ENCODE results near the gene FLNB. TPM values are rescaled to one million over a fixed set of nuclear protein-coding genes. Genes with fewer than 3 reads are reported as not detected.

FLNB gene
- total and polyA plus RNA-seq, 9 of the 15 experiments (the other 6 are each of a cell fraction or from before 2014, with no cell fraction given) = 9.4 to 48.1 (median 25.6) TPM

DNA sequence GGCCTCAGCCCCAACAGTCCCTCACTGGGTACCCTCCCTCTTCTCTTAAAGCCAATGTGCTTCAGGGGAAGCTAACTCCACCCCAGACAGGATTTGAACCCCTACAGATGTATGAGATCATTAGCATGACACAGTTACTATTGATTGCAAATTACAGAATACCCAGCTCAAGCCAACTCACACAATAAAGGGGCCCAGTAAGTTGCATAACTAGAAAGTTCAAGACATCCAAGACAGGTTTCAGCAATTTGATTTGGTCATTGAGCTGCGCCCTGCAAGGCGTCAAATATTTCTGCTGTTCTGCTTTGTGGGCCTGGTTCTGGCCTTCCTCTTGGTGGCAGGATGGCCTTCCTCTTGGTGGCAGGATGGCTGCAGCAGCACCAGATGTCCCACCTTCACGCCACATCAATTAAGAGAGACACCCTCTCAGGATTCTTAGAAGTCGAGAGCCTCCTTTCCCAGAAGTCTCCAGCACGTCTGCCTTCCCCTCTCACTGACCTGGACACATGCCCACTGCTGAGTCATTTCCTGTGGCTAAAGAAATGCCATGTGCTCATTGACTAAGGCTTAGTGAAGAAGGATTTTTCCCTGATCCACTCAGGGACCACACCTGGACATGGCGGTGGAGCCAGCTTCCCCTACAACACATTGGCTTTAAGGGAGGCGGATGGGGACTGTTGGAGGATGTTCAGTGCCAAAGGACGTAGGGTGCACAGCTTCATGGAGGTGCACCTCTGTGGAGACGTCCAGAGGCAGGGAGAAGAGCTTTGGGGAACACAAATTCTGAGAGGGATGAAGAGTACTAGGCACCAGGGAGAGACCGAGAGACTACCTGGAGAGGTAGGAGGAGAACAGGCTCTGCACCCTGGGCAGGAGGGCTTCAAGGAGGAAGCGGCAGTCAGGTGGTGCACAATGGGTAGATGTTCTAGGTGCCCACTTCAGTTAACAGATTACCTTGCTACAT lies 153.5 kb downstream of the FLNB start (continued):
- TF ChIP-seq, protein P1, sequence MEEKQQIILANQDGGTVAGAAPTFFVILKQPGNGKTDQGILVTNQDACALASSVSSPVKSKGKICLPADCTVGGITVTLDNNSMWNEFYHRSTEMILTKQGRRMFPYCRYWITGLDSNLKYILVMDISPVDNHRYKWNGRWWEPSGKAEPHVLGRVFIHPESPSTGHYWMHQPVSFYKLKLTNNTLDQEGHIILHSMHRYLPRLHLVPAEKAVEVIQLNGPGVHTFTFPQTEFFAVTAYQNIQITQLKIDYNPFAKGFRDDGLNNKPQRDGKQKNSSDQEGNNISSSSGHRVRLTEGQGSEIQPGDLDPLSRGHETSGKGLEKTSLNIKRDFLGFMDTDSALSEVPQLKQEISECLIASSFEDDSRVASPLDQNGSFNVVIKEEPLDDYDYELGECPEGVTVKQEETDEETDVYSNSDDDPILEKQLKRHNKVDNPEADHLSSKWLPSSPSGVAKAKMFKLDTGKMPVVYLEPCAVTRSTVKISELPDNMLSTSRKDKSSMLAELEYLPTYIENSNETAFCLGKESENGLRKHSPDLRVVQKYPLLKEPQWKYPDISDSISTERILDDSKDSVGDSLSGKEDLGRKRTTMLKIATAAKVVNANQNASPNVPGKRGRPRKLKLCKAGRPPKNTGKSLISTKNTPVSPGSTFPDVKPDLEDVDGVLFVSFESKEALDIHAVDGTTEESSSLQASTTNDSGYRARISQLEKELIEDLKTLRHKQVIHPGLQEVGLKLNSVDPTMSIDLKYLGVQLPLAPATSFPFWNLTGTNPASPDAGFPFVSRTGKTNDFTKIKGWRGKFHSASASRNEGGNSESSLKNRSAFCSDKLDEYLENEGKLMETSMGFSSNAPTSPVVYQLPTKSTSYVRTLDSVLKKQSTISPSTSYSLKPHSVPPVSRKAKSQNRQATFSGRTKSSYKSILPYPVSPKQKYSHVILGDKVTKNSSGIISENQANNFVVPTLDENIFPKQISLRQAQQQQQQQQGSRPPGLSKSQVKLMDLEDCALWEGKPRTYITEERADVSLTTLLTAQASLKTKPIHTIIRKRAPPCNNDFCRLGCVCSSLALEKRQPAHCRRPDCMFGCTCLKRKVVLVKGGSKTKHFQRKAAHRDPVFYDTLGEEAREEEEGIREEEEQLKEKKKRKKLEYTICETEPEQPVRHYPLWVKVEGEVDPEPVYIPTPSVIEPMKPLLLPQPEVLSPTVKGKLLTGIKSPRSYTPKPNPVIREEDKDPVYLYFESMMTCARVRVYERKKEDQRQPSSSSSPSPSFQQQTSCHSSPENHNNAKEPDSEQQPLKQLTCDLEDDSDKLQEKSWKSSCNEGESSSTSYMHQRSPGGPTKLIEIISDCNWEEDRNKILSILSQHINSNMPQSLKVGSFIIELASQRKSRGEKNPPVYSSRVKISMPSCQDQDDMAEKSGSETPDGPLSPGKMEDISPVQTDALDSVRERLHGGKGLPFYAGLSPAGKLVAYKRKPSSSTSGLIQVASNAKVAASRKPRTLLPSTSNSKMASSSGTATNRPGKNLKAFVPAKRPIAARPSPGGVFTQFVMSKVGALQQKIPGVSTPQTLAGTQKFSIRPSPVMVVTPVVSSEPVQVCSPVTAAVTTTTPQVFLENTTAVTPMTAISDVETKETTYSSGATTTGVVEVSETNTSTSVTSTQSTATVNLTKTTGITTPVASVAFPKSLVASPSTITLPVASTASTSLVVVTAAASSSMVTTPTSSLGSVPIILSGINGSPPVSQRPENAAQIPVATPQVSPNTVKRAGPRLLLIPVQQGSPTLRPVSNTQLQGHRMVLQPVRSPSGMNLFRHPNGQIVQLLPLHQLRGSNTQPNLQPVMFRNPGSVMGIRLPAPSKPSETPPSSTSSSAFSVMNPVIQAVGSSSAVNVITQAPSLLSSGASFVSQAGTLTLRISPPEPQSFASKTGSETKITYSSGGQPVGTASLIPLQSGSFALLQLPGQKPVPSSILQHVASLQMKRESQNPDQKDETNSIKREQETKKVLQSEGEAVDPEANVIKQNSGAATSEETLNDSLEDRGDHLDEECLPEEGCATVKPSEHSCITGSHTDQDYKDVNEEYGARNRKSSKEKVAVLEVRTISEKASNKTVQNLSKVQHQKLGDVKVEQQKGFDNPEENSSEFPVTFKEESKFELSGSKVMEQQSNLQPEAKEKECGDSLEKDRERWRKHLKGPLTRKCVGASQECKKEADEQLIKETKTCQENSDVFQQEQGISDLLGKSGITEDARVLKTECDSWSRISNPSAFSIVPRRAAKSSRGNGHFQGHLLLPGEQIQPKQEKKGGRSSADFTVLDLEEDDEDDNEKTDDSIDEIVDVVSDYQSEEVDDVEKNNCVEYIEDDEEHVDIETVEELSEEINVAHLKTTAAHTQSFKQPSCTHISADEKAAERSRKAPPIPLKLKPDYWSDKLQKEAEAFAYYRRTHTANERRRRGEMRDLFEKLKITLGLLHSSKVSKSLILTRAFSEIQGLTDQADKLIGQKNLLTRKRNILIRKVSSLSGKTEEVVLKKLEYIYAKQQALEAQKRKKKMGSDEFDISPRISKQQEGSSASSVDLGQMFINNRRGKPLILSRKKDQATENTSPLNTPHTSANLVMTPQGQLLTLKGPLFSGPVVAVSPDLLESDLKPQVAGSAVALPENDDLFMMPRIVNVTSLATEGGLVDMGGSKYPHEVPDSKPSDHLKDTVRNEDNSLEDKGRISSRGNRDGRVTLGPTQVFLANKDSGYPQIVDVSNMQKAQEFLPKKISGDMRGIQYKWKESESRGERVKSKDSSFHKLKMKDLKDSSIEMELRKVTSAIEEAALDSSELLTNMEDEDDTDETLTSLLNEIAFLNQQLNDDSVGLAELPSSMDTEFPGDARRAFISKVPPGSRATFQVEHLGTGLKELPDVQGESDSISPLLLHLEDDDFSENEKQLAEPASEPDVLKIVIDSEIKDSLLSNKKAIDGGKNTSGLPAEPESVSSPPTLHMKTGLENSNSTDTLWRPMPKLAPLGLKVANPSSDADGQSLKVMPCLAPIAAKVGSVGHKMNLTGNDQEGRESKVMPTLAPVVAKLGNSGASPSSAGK (IDR thresholded peaks at IDR 0.05) = peak; percentile 96
- TF ChIP-seq NBN (IDR thresholded peaks at IDR 0.05; ENCODE audit: low read depth) (peak; percentile 68; the same call in 1 of the 2 replicates), CREM (IDR thresholded peaks at IDR 0.05; ENCODE audit: low read depth) (0 out of 2 replicates have a peak, but pooled peaks have one; percentile 12), MECOM (CRISPR knock-in tag; IDR thresholded peaks at IDR 0.05) (peak; percentile 62; the same call in 1 of the 2 replicates), HDAC2 (IDR thresholded peaks at IDR 0.05) (peak; percentile 83)
- TF ChIP-seq, protein P2, sequence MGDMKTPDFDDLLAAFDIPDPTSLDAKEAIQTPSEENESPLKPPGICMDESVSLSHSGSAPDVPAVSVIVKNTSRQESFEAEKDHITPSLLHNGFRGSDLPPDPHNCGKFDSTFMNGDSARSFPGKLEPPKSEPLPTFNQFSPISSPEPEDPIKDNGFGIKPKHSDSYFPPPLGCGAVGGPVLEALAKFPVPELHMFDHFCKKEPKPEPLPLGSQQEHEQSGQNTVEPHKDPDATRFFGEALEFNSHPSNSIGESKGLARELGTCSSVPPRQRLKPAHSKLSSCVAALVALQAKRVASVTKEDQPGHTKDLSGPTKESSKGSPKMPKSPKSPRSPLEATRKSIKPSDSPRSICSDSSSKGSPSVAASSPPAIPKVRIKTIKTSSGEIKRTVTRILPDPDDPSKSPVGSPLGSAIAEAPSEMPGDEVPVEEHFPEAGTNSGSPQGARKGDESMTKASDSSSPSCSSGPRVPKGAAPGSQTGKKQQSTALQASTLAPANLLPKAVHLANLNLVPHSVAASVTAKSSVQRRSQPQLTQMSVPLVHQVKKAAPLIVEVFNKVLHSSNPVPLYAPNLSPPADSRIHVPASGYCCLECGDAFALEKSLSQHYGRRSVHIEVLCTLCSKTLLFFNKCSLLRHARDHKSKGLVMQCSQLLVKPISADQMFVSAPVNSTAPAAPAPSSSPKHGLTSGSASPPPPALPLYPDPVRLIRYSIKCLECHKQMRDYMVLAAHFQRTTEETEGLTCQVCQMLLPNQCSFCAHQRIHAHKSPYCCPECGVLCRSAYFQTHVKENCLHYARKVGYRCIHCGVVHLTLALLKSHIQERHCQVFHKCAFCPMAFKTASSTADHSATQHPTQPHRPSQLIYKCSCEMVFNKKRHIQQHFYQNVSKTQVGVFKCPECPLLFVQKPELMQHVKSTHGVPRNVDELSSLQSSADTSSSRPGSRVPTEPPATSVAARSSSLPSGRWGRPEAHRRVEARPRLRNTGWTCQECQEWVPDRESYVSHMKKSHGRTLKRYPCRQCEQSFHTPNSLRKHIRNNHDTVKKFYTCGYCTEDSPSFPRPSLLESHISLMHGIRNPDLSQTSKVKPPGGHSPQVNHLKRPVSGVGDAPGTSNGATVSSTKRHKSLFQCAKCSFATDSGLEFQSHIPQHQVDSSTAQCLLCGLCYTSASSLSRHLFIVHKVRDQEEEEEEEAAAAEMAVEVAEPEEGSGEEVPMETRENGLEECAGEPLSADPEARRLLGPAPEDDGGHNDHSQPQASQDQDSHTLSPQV (IDR thresholded peaks at IDR 0.05) = peak; percentile 99
- TF ChIP-seq, protein P3, sequence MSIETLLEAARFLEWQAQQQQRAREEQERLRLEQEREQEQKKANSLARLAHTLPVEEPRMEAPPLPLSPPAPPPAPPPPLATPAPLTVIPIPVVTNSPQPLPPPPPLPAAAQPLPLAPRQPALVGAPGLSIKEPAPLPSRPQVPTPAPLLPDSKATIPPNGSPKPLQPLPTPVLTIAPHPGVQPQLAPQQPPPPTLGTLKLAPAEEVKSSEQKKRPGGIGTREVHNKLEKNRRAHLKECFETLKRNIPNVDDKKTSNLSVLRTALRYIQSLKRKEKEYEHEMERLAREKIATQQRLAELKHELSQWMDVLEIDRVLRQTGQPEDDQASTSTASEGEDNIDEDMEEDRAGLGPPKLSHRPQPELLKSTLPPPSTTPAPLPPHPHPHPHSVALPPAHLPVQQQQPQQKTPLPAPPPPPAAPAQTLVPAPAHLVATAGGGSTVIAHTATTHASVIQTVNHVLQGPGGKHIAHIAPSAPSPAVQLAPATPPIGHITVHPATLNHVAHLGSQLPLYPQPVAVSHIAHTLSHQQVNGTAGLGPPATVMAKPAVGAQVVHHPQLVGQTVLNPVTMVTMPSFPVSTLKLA (conservative IDR thresholded peaks at IDR 0.05) = peak; percentile 73 to 77

Measured in K562 (cell line).